H1 (cell line): ENCODE data around the gene PRKCD. TPM values are rescaled to one million over a fixed set of nuclear protein-coding genes. Genes with fewer than 3 reads are reported as not detected.

Source experiments
- CTCF ChIA-PET: fragments of 300-600 bp; sonication (Branson Sonifier 250); formaldehyde crosslinking; loops from one replicate; lab custom pipeline; 2021; ENCODE audit not compliant: partially characterized antibody; lab: Charles Lee
- POLR2A ChIA-PET: fragments of 300-600 bp; sonication (Branson Sonifier 250); formaldehyde crosslinking; loops from one replicate; lab custom pipeline; 2021; ENCODE audit warnings: inconsistent platforms; ENCODE audit not compliant: partially characterized antibody; lab: Charles Lee
- DNase-seq, 2 experiments: peaks; one replicate each; pipeline versions ENCODE4 v3.0.0 to v3.0.0-alpha.2; 2010 to 2022; ENCODE audit warnings: low spot score in 2 of 2, low read depth in 1 of 2, mixed read lengths in 1 of 2
- FAIRE-seq: peaks from 2 replicates; lab custom pipeline; 2011; peaks lifted over from hg19 to GRCh38; lab: Jason Lieb, UNC
- H2AFZ ChIP-seq: 2 replicates; pipeline ENCODE4 v1.8.1; 2012; ENCODE audit warnings: low read length, inconsistent platforms
- H2AK5ac ChIP-seq: 2 replicates; pipeline ENCODE4 v1.6.1; 2013; ENCODE audit warnings: low read depth, low read length
- H2BK120ac ChIP-seq: replicated peaks from 2 replicates; pipeline ENCODE3; 2013; ENCODE audit warnings: low read depth, low read length, inconsistent platforms
- H2BK12ac ChIP-seq: 2 replicates; pipeline ENCODE4 v1.6.1; 2013; ENCODE audit warnings: low read depth, low read length
- H2BK15ac ChIP-seq: 2 replicates; pipeline ENCODE4 v1.6.1; 2013; ENCODE audit warnings: low read length
- H2BK20ac ChIP-seq: 2 replicates; pipeline ENCODE4 v1.6.1; 2013; ENCODE audit warnings: low read length
- H2BK5ac ChIP-seq: 2 replicates; pipeline ENCODE4 v1.6.1; 2013; ENCODE audit warnings: low read depth, low read length
- H3K14ac ChIP-seq: 2 replicates; pipeline ENCODE4 v1.6.1; 2013; ENCODE audit warnings: inconsistent platforms; ENCODE audit not compliant: insufficient read length
- H3K18ac ChIP-seq: 2 replicates; pipeline ENCODE4 v1.6.1; 2013; ENCODE audit warnings: low read length; ENCODE audit errors: extremely low read depth
- H3K23ac ChIP-seq: 2 replicates; pipeline ENCODE4 v1.6.1; 2013; ENCODE audit warnings: inconsistent platforms; ENCODE audit not compliant: insufficient read length
- H3K23me2 ChIP-seq: 2 replicates; pipeline ENCODE4 v1.6.1; 2013; ENCODE audit warnings: low read depth, low read length
- H3K27ac ChIP-seq: 2 replicates; pipeline ENCODE4 v1.6.1; 2011; ENCODE audit warnings: low read depth, low read length, inconsistent platforms
- H3K27me3 ChIP-seq, 4 experiments: replicated peaks in 1 of 4; 1 replicate in 1 of 4; 2 replicates in 3 of 4; pipeline versions ENCODE4 v1.6.1 to v1.8.1; 2011 to 2013; ENCODE audit warnings: low read length in 3 of 4, mild to moderate bottlenecking in 3 of 4, inconsistent platforms in 2 of 4, mixed read lengths in 2 of 4, moderate library complexity in 1 of 4; ENCODE audit not compliant: control insufficient read depth in 3 of 4, insufficient read depth in 3 of 4; ENCODE audit errors: extremely low read depth in 1 of 4
- H3K36me3 ChIP-seq, 4 experiments: 2 replicates each; pipeline versions ENCODE4 v1.6.1 to v1.8.1; 2011 to 2013; ENCODE audit warnings: mild to moderate bottlenecking in 4 of 4, low read length in 3 of 4, moderate library complexity in 2 of 4, control low read depth in 1 of 4, inconsistent platforms in 1 of 4; ENCODE audit not compliant: insufficient read depth in 4 of 4, control insufficient read depth in 2 of 4
- H3K4ac ChIP-seq: replicated peaks from 2 replicates; pipeline ENCODE3; 2013; ENCODE audit warnings: low read length, low read depth, mixed read lengths, inconsistent platforms; ENCODE audit not compliant: insufficient read length
- H3K4me1 ChIP-seq, 4 experiments: replicated peaks in 1 of 4; 1 replicate in 1 of 4; 2 replicates in 3 of 4; pipeline versions ENCODE4 v1.6.1 to v1.8.1; 2011 to 2013; ENCODE audit warnings: low read length in 3 of 4, inconsistent platforms in 2 of 4, mixed read lengths in 1 of 4; ENCODE audit not compliant: insufficient read depth in 4 of 4, control insufficient read depth in 3 of 4
- H3K4me2 ChIP-seq, 2 experiments: 2 replicates each; pipeline versions ENCODE4 v1.6.1 to v1.8.1; 2011 to 2013; ENCODE audit warnings: low read depth in 2 of 2, low read length in 2 of 2, control low read depth in 1 of 2, inconsistent platforms in 1 of 2, mild to moderate bottlenecking in 1 of 2; ENCODE audit not compliant: insufficient read depth in 1 of 2
- H3K4me3 ChIP-seq, 4 experiments: fragments of 200-600, 300-600 bp in 1 of 4; sonication (generic), shearing (Covaris generic), sonication (Bioruptor Twin) in 1 of 4; 2 replicates each; pipeline versions ENCODE4 v1.5.1 to v1.8.1; 2011 to 2016; ENCODE audit warnings: low read length in 4 of 4, low read depth in 3 of 4, control low read depth in 2 of 4, inconsistent platforms in 2 of 4, mild to moderate bottlenecking in 2 of 4, mixed read lengths in 1 of 4, moderate library complexity in 1 of 4; ENCODE audit not compliant: insufficient read depth in 2 of 4; ENCODE audit errors: extremely low read depth in 1 of 4
- H3K56ac ChIP-seq: replicated peaks from 2 replicates; pipeline ENCODE3; 2013; ENCODE audit warnings: low read depth, mild to moderate bottlenecking, mixed read lengths, low read length, inconsistent platforms; ENCODE audit not compliant: insufficient read length
- H3K79me1 ChIP-seq: 2 replicates; pipeline ENCODE4 v1.6.1; 2013; ENCODE audit warnings: low read depth, low read length, control low read depth
- H3K79me2 ChIP-seq, 2 experiments: 2 replicates each; pipeline versions ENCODE4 v1.6.1 to v1.8.1; 2012 to 2013; ENCODE audit warnings: low read length in 2 of 2, mild to moderate bottlenecking in 2 of 2, inconsistent platforms in 1 of 2; ENCODE audit not compliant: insufficient read depth in 2 of 2, control insufficient read depth in 1 of 2
- H3K9ac ChIP-seq, 4 experiments: replicated peaks in 1 of 4; 1 replicate in 1 of 4; 2 replicates in 3 of 4; pipeline versions ENCODE4 v1.6.1 to v1.8.1; 2011 to 2013; ENCODE audit warnings: low read depth in 3 of 4, low read length in 3 of 4, control low read depth in 2 of 4, mild to moderate bottlenecking in 2 of 4, moderate library complexity in 2 of 4, inconsistent platforms in 1 of 4; ENCODE audit errors: extremely low read depth in 1 of 4
- H3K9me3 ChIP-seq, 2 experiments: 2 replicates each; pipeline versions ENCODE4 v1.6.1 to v1.8.1; 2012 to 2013; ENCODE audit warnings: mild to moderate bottlenecking in 2 of 2, moderate library complexity in 2 of 2, control low read depth in 1 of 2, inconsistent platforms in 1 of 2, low read depth in 1 of 2, low read length in 1 of 2, mixed read lengths in 1 of 2; ENCODE audit not compliant: insufficient read depth in 2 of 2
- H4K20me1 ChIP-seq, 2 experiments: replicated peaks in 1 of 2; 2 replicates each; pipeline versions ENCODE3 to v1.8.1; 2011 to 2013; ENCODE audit warnings: inconsistent platforms in 2 of 2, low read length in 2 of 2, mild to moderate bottlenecking in 1 of 2; ENCODE audit not compliant: insufficient read depth in 2 of 2, control insufficient read depth in 1 of 2
- H4K5ac ChIP-seq: 2 replicates; pipeline ENCODE4 v1.6.1; 2013; ENCODE audit warnings: low read length, low read depth, mixed read lengths, inconsistent platforms; ENCODE audit not compliant: insufficient read length
- H4K8ac ChIP-seq: 2 replicates; pipeline ENCODE4 v1.8.0; 2013; ENCODE audit warnings: mild to moderate bottlenecking, moderate library complexity, low read length, inconsistent platforms; ENCODE audit not compliant: insufficient read depth; ENCODE audit errors: extremely low read depth
- H4K91ac ChIP-seq: replicated peaks from 2 replicates; pipeline ENCODE3; 2013; ENCODE audit warnings: low read length, mixed read lengths, inconsistent platforms; ENCODE audit not compliant: insufficient read length
- WGBS, 2 experiments: shearing (Covaris generic) in 1 of 2; methylation state at CpG; one replicate each; pipeline versions ENCODE4 v1.1.6 to v1.1.7; 2013 to 2015; ENCODE audit warnings: low lambda C conversion rate in 2 of 2, mixed read lengths in 2 of 2, inconsistent platforms in 1 of 2, low coverage in 1 of 2, missing lambda C conversion rate in 1 of 2; ENCODE audit not compliant: insufficient replicate concordance in 2 of 2, insufficient coverage in 1 of 2, insufficient read length in 1 of 2; ENCODE audit errors: extremely low coverage in 1 of 2, missing lambda C conversion rate in 1 of 2; 5-methylcytosine and 5-hydroxymethylcytosine counted together
- polyA plus RNA-seq, 7 experiments: library from polyadenylated mRNA; depleted of rRNA in 3 of 7; stranded (reverse) in 5 of 7; unstranded in 2 of 7; fragments of >200 nt in 5 of 7; fragments of 200-250 nt in 2 of 7; gene quantifications; 1 replicate in 5 of 7; 2 replicates in 1 of 7; 4 replicates in 1 of 7; pipeline versions ENCODE4 v1.2.1 to v1.2.3, GENCODE V29; 2011 to 2013; ENCODE audit warnings: missing spikeins in 2 of 7, mixed read lengths in 2 of 7
- total RNA-seq: library from RNA; stranded (reverse); fragmentation: NEBNext Ultra II Directional; extraction: Animal tissue kit (Norgen Biotek cat#: 25700); gene quantifications from 2 replicates; pipeline ENCODE4 v1.2.1, GENCODE V29; 2021

Gene PRKCD
- total and polyA plus RNA-seq, 2 of the 8 experiments (the other 6 are each of a cell fraction or from before 2014, with no cell fraction given) = 22.6 to 23.9 TPM

DNA sequence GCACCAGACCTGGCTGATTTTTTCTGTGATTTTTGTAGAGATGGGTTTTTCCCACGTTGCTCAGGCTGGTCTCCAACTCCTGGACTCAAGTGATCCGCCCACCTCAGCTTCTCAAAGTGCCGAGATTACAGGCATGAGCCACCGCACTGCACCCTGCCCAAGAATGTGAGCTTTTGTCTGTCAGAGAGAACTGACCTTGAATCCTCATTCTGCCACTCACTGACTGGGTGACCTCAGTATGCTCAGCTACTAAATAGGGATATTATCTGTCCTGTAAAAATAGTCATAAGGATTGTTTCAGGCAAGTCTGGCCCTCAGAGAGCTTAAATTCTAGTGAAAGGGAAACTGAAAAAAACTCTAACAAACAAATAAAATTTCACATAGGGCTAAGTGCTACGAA is 28.7 kb upstream of the PRKCD start:
- FAIRE-seq (no peak), DNase-seq (no peak)
- ChIA-PET POLR2A (interaction anchor here (0.7 to 3.7 kb wide), 6 partner anchors 12 to 85 kb away, joined by 3 to 18 read pairs (median 3); no protein-coding TSS in a partner anchor), CTCF (interaction anchor here (0.6 to 11.8 kb wide), 22 partner anchors 9 to 278 kb away, joined by 3 to 164 read pairs (median 4); partner anchors contain the start of gene PRKCD)
- H2BK5ac ChIP-seq = no peak overlapping the region
- H4K20me1 ChIP-seq = no peaks in the 10 kb centered on the region
- no peak overlapping the region for H4K91ac ChIP-seq
- no peak overlapping the region for H3K14ac ChIP-seq
- no peak overlapping the region for H4K8ac ChIP-seq
- H2BK20ac ChIP-seq = no peak overlapping the region
- H3K36me3 ChIP-seq = no peaks in the 10 kb centered on the region
- no peak overlapping the region for H2AK5ac ChIP-seq
- H3K9ac ChIP-seq = no peak overlapping the region
- 0 out of 2 replicates have a peak, but pooled peaks cover 2% of the 10 kb centered on the region for H3K79me1 ChIP-seq
- H3K4ac ChIP-seq = no peak overlapping the region
- H2AFZ ChIP-seq = no peak overlapping the region
- peaks cover 0 to 14% of the 10 kb centered on the region in 2 experiments; a peak in 3 of 4 replicates for H3K79me2 ChIP-seq
- no peaks in the 10 kb centered on the region for H3K9me3 ChIP-seq
- no peak overlapping the region for H3K4me2 ChIP-seq
- no peak overlapping the region for H3K27ac ChIP-seq
- H3K4me3 ChIP-seq = no peak overlapping the region
- 82% methylated on average over 5 of the region's 5 CpGs; no CpG with 5 or more reads in 1 of the 2 experiments for WGBS, 2 experiments
- no peaks in the 10 kb centered on the region for H3K27me3 ChIP-seq
- H2BK15ac ChIP-seq = no peak overlapping the region
- H3K23me2 ChIP-seq = peaks cover 7% of the 10 kb centered on the region
- no peak overlapping the region for H3K56ac ChIP-seq
- peaks cover 0 to 5% (median 3%) of the 10 kb centered on the region in 4 experiments; a peak in 3 of 7 replicates for H3K4me1 ChIP-seq
- H3K18ac ChIP-seq = no peak overlapping the region
- H4K5ac ChIP-seq = no peak overlapping the region
- no peak overlapping the region for H2BK120ac ChIP-seq
- no peak overlapping the region for H3K23ac ChIP-seq
- no peak overlapping the region for H2BK12ac ChIP-seq
